GM21576 (cell line): ENCODE data around the gene R3HDM4.

Experiments used
- ATAC-seq: cut with Tn5 transposase; IDR thresholded peaks from one replicate; pipeline ENCODE4 v1.9.1; 2021; ENCODE audit warnings: mild to moderate bottlenecking, moderate library complexity; ENCODE audit not compliant: unreplicated experiment

Gene R3HDM4

DNA sequence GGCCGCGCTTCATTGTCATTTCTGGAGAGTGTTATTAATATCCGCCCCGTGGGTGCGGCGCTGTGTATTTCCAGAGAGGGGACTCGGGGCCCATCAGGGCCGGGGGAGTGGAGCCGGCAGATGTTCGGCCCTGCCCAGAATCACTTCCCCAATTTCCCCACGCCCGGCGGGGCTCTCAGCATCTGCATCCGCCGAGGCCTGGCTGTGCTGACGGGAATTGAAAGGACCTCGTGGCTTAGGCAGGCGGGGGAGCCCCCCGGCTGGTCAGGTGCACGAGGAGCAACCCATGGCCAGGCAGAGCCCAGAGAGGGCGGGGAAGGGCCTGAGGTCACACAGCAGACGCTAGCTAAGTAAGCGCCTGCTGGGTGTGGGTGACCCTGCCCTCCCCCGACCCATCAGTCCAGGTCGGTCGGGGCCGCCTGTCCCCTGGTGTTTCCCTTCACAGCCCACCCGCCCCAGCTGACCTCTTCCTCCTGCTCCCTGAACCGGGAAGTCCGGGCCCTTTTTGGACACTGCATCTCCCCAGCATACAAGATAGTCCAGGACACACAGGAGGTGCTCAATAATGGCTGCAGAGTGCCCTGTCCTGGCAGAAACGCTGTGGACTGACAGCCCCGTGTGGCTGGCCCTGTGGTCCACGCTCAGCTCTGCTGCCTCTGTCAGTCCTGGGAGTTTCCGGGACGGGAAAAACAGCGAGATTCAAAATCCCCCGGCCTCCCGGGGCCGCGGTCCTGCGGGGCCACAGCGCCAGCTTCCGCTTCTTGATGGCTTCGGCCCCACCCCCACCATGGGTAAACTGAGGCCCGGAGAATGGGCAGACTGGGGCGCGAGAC, 34.9 kb upstream of the R3HDM4 start:
- peak; percentile 56 for ATAC-seq

DNA sequence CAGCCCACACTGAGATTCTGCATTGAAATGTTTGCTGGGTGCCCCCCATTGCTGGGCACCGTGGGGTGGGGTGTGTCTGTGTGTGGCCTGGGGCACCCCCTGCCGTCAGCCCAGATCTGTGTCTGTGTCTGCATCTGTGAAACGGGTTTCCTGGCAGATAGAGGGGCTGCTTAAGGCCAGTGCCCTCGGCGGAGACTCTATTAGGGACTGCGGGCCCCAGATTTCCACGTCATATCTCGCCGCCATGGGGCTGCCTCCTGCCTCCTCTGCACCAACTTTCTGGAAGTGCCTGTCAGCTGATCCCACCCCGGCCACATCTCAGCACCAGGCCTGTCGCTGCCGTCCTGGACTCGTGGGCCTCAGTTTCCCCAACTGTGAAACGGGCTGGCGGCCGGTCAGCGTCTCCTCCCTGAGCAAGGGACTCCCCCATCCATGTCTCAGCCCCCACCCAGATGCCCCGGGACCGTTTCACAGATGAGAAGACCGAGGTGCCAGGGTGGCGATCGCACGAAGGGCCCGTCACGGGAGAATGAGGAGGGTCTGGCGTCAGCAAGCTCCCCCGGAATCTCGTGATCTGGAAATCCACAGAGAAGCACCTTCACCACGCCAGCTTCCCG, 34.2 kb upstream of the R3HDM4 start:
- no peak for ATAC-seq

DNA sequence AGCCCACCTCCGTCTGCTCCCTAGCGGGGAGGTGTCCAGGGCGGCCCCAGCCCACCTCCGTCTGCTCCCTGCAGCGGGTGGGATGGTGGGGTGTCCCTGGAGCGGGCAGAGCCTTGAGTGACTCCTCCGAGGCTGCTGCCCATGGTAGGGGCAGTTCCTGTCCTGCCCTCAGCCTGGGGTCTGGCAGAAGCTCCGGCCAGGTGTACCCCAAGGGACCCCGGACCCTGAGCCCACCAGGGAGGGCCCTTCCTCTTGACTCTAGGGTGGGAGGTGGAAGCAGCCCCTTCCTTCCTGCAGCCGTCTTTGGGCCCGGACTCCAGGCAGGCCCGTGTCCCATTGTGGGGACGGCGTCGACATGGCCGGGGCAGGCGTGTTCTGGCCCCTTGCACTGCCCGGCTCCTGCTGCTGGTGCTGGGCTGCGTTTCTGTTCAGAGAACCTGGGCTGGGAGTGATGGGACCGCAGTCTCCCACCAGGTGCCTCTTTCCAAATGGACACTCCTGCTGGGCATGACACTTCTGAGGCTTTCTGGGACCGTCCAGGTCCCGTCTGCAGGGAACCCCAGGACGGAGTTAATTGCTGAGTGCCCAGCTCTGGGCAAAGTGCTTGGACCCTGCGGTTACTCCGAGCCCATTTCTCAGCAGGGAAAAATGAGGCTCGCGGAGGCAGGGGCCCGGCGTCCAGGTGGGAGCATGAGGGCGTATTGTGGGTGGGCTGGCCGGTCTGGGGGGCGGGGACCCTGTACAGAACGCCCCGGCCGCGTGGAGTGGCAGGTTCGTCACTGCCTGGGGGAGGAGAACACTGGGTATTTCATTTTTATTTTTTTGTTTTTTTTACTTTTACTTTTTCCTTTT, 32.6 kb upstream of the R3HDM4 start:
- ATAC-seq = no peak

DNA sequence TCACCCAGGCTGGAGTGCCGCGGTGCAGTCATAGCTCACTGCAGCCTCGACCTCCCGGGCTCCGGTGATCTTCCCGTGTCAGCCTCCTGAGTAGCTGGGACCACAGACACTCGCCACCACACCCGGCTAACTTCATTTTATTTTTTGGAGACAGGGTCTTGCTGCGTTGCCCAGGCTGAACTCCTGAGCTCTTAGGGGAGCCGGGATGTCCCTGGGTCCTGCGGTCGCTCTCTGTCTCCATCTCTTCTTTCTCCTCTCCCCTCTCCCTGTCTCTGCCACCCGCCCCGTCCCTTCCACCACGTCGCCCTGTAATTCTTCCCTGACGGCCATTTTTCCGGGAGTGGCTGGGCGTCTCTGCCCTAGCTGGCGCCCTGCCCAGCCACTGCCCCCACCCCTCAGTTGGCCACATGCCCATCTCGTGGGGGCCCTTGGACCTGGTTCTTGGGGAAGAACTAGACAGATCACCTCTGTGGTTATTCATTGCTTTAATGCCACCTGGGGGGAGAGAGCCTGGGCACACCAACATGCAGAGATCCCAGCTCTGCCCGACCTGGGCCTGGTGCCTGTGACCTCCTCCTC, 31.7 kb upstream of the R3HDM4 start:
- no peak for ATAC-seq

DNA sequence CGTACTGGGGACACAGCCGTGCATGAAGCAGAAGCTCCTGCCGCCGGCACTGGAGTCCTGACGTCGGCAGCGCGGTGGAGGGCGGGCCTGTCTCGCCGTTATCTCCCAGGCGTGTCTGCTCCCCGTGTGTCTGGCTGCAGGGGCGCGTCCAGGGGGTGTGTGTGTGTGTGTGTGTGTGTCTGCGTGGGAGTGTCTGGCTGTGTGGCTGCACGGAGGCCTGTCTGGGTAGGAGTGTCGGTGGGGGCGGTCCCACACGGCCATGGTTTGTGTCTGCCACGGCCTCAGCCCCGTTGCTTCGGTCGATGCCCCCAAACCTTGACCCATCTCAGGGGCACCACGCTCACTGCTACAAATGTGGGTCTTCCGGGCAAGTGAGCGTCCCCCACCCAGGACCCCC, 31.1 kb upstream of the R3HDM4 start:
- no peak for ATAC-seq

DNA sequence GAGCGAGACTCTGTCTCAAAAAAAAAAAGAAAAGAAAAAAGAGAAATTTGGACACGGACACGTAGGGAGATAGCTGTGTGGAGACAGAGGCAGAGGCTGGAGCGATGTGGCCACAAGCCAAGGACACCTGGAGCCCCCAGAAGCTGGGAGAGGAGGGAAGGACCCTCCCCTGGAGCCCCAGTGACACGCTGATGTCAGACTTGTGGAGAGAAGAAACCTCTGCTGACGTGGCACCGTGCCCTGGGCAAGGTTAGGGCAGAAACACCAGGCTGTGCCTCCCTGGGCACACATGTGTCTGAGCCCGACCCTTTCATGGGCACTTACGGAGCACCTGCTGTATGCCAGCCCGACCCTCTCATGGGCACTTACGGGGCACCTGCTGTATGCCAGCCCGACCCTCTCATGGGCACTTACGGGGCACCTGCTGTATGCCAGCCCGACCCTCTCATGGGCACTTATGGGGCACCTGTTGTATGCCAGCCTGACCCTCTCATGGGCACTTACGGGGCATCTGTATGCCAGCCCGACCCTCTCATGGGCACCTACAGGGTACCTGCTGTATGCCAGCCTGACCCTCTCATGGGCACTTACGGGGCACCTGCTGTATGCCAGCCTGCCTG, 30.6 kb upstream of the R3HDM4 start:
- ATAC-seq = no peak

DNA sequence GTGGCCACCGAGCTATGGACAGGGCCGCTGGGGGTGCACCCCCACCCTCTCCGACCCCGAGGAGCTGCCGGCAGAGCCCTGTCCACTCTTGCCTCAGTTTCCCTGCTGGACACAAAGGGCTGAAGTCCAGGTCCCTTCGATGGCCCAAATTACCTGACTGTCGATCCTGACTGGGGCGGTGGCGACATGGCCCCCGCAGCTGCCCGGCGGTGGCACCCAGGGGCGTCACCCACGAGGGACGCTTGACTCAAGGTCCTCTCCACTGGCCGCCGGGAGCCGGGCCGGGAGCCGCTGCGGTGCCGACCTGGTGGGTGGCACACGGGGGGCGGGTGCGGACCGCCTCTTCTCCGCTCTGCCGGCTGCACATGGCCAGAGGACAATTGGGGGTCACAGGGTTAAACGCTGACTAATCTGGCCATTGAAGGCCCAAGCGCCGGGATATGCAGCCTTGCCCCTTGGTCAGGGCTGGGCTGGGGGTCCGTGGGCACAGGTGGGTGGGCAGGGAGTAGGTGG, 29.2 kb upstream of the R3HDM4 start:
- no peak for ATAC-seq

DNA sequence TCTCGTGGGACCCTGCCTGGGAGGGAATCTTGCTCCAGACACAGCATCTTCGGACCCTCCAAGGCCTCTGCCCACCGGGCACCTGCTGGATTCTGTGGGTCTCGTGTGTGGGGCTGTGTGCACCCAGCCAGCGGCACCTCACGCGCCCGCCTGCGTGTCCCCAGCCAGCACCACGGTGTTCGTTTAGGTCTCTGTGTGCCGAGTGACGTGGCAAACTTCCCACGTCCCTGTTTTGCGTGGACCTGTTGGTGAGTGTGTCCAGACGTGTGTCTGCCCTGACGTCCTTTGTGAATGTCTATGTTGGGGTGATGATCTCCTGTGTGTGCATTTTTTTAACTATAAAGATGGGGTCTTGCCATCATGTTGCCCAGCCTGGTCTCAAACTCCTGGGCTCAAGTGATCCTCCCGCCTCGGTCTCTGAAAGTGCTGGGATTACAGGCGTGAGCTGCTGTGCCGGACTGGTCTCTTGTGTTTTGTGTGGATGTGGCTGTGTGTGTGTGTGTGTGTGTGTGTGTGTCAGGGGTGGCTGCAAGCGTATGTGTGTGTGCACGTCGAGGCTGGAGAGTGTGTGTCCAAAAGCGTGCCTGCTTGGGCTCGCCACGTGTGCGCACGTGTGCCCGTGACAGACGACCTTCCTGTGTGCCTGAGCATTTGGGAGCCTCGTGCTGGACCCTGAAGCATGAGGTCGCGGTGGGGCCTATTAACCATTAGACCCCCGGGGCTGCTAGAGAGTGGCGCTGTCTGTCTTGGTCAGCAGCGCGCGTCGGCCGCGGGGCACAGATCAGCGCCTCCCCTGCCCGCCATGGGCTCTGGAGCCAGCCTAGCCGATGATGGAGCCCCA, 28.5 kb upstream of the R3HDM4 start:
- no peak for ATAC-seq

DNA sequence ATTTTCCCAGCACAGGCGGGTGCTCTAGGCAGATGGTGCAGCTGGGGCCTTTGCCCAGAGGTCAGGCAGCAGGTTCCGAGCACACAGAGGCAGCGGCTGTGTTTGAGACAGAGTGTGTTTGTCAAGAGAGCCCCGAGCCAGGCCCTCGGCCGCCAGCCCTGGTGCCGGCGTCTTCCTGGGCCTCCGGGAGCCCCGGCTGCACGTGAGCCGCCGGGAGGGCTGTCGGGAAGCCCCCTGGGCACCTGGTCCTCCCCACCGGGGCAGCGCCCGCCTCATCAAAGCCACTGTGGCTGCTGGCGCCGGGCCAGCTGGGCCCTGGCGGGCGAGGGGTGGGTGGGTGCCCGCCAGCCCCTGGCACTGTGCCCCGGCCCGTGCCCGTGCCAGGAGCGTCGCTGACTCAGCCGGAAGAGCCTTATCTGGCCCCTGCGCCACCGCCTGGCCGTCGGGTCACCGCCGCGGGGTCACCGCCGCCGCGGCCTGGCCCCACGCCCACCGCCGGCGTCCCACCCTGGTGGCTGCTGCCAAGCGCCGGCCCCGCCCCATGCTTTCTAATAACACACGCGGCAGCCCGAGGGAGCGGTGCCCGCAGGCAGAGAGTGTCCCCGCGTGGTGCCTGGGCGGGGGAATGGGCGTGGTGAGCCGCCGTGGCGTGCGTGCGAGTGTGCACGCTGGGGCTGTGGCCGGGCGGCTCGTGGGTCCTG, 27.7 kb upstream of the R3HDM4 start:
- no peak for ATAC-seq

DNA sequence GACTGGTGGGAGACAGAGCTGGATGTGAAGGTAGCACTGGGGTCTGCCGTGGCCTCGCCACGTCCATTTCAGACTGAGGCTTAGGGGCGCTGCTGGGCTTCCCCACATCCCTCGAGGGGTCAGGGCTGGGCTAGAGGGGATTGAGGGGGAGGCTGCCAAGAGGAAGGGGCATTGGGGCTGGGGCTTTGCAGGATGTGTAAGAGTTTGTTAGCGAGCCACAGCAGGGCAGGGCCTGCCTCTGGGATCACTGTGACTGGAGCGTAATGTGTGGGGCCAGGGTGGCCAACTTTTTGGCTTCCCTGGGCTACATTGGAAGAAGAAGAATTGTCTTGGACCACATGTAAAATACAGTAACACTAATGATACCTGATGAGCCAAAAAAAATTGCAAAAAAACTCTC, 26.9 kb upstream of the R3HDM4 start:
- ATAC-seq = no peak

DNA sequence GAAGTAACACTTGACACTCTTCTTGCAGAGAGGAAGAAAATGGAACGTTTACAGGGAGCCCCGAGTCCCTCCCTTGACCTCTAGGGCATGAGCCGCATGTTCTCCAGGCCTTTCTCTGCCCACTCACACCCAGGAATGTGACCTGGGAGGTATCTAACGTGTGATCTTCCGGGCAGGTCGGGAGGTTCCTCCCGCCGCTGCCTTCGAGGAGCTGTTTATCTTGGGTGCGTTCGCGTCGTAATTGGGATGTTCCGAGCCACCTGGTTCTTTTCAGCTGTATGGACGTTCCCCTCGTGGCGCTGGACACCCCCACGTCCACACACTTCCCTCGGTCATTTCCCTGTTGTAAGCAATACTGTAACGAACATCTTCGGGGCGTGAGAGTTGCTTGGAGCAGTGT, 26.4 kb upstream of the R3HDM4 start:
- ATAC-seq = no peak

DNA sequence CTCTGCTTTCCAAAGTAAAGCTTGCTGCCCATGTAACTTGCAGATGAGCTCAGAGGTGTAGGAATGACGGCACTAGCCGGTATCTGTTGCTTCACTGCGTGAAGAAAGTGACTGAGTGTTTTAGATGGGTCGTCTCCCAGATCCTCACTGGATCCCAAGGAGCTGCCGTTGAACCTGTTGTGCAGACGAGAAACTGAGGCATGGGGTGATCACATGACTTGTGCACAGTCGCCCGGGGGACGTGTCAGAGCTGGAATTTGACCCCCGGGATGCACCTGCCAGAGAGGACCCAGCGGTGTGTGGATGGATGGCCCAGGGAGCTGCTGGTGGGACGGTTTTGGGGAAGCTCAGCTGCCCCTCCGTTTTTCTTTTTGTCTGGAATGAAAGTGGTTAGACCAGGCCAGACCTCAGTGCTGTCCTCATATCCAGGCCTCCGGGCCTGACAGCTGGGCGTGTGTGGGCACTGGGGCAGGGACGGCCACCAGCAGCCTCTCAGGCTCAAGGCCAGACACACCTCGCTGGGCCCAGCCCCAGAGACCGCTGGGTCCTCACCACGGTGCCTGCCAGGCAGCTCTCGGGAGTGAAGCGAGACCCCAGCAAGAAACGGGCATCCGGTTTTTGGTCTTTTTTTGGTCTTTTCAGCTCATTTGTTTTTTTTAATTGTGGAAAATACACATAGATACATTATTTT, 25.4 kb upstream of the R3HDM4 start:
- no peak for ATAC-seq

DNA sequence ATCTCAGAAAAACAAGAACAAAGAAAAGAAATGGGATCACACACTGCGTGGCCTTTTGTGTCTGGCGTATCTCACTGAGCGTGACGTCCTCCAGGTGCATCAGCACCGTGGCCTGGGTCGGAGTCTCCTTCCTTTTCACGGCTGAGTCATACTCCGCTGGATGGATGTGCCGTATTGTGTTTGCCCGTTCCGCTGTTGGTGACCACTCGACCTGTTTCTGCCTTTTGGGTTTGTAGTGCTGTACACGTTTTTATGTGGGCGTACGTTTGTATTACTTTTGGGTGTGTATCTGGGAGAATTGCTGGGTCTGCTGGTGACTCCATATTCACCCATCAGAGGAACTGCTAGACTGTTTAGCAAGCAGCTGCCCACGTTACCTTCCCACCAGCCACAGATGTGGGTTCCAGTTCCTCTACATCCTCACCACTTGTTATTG, 24.3 kb upstream of the R3HDM4 start:
- no peak for ATAC-seq

DNA sequence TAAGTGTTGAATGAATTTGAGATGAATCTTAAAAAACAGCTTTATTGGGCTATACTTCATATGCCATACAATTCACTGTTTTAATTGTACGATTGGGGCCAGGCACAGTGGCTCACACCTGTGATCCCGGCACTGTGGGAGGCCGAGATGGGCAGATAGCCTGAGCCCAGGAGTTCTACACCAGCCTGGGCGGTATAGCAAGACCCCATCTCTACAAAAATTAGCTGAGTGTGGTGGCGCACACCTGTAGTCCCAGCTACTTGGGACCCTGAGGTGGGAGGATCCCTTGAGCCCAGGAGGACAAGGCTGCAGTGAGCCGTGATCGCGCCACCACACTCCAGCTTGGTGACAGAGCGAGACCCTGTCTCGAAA, 23.1 kb upstream of the R3HDM4 start:
- no peak for ATAC-seq

DNA sequence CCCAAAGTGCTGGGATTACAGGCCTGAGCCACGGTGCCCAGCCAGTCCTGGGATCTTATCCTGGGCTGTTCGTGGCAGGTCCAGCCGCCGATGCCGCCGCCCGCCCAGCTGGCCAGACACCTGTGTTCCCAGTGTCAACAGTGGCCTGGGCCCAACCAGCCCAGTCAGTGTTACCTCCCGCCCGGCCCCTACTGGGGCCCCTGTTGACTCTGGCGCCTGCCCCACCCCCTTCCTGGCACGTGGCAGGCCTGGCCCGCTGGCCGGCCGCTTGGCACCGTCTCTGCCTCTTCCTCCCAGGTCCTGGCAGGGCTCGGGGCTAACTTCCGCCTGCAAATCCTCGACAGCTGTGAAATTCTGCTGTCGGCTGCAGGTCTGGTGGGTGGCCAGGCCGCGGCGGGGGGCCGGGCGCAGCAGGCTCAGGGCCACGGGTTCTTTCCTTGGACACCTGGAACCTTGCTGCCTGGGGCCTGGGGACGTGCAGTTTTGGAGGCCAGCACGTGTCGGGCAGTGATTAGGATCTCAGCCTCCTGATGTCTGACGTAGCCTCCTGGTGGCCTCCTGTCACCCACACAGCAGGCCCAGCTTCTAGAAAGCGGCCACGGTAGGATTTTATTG, 22.0 kb upstream of the R3HDM4 start:
- no peak for ATAC-seq

DNA sequence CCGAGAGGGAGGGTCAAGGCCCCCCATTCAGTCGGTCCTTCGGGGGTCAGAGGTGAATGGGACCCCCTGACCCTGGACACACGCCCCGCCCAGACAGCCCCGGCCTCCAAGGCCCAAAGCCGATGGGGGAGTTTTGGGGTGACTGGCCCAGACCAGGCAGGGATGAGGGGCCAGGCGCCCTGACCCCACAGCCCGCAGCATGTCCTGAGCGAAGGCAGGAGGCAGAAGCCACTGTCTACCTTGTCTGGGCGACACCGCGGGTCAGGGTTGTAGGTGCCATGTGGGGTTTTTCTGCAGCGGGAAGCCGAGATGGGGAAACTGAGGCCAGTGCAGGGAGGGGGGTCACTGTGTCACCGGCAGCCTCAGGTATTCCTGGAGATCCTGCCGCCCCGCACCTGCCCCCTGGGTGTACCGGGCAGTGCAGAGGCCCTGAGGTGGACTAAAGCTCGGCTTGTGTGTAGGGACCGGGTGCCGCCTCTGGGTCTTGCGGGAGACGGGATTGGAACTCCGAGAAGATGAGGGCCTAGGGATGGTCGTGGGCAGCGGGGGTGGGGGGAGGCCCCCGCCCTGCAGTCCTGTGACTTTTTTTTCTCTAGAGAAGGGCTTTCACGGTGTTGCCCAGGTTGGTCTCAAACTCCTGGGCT, 21.3 kb upstream of the R3HDM4 start:
- ATAC-seq = no peak

DNA sequence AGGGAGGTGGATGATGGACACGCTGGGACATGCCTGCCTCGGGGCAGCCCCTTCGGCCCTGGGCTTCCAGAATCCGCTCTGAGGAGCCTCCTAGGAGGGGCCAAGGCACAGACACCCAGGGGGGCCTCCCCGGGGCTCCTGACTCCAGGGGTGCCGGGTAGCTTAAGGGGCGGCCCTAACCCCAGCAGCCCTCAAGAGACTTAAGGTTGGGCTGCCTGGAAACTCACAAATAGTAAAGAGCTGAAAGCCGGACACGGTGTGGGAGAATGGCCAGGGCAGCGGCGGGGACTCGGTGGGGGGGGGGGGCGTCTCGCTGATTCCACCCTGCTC, 20.5 kb upstream of the R3HDM4 start:
- ATAC-seq = no peak
